GM20000 (cell line): ENCODE results near the gene CAPN14.
A peak's percentile ranks its signal among the peaks of the same experiment; 100 is the strongest.

ENCODE experiments used
- DNase-seq: peaks from one replicate; pipeline ENCODE4 v3.0.0; 2012; ENCODE audit warnings: low spot score
- CTCF ChIP-seq: IDR thresholded peaks from 2 replicates; pipeline ENCODE4 v1.5.1; 2012; ENCODE audit warnings: mild to moderate bottlenecking, control low read depth; ENCODE audit errors: extremely low read depth, missing control alignments

The CAPN14 gene

GRCh38 chr2:31222071-31222470 lies 4.8 kb upstream of the CAPN14 start:
- no peak for TF ChIP-seq CTCF
- no peak for DNase-seq

GRCh38 chr2:31221544-31221943 lies 4.2 kb upstream of the CAPN14 start:
- DNase-seq: no peak
- no peak for TF ChIP-seq CTCF

- peak; percentile 70 for DNase-seq
Observed at GRCh38 chr2:31219131-31219969, 2.0 kb upstream of the CAPN14 start.

GRCh38 chr2:31216734-31217133 lies 581 bp downstream of the CAPN14 start:
- DNase-seq: peak; percentile 38
- no peak for TF ChIP-seq CTCF

More at GRCh38 chr2:31219131-31219969, 2.0 kb upstream of the CAPN14 start:
- TF ChIP-seq CTCF: no peak

- DNase-seq: no peak
- no peak for TF ChIP-seq CTCF
Observed at GRCh38 chr2:31214444-31214915, 2.8 kb downstream of the CAPN14 start.

GRCh38 chr2:31213601-31214443 lies 3.5 kb downstream of the CAPN14 start:
- DNase-seq: no peak
- TF ChIP-seq CTCF: no peak
